CD4-positive, alpha-beta T cell (primary cell): Measurements from ENCODE around the gene PDGFC. TPM values are rescaled to one million over a fixed set of nuclear protein-coding genes. Genes with fewer than 3 reads are reported as not detected.

ENCODE experiments used
- ATAC-seq: fragments of 200-7000 bp; cut with Tn5 transposase; one replicate; pipeline ENCODE4 v1.10.0; 2022; ENCODE audit warnings: mild to moderate bottlenecking; ENCODE audit not compliant: poor library complexity
- CTCF ChIA-PET: fragments of 350-600 bp; sonication (Branson Sonifier 250); formaldehyde crosslinking; loops from one replicate; lab custom pipeline; 2021; ENCODE audit warnings: antibody characterized with exemption, inconsistent platforms; lab: Charles Lee
- POLR2A ChIA-PET: fragments of 350-600 bp; sonication (Branson Sonifier 250); formaldehyde crosslinking; loops from one replicate; lab custom pipeline; 2021; ENCODE audit warnings: antibody characterized with exemption, inconsistent platforms; lab: Charles Lee
- DNase-seq, 14 experiments: peaks; one replicate each; pipeline ENCODE4 v3.0.0-alpha.2; 2013 to 2020; ENCODE audit warnings: mixed read lengths in 2 of 14
- H3K27ac ChIP-seq, 2 donors: one replicate each; pipeline versions ENCODE4 v1.5.1 to v1.7.0; 2013; ENCODE audit warnings: low read length in 2 of 2, low read depth in 1 of 2, mild to moderate bottlenecking in 1 of 2
- H3K27me3 ChIP-seq, 2 experiments: 1 replicate in 1 of 2; 2 replicates in 1 of 2; pipeline versions ENCODE4 v1.6.1 to v1.7.0; 2013; ENCODE audit warnings: low read length in 2 of 2, control low read depth in 1 of 2, mild to moderate bottlenecking in 1 of 2, moderate library complexity in 1 of 2; ENCODE audit not compliant: insufficient read depth in 2 of 2, control insufficient read depth in 1 of 2
- H3K36me3 ChIP-seq: one replicate; pipeline ENCODE4 v1.6.1; 2013; ENCODE audit warnings: low read length, control low read depth; ENCODE audit not compliant: insufficient read depth
- H3K4me1 ChIP-seq: one replicate; pipeline ENCODE4 v1.6.1; 2013; ENCODE audit warnings: low read length, control low read depth; ENCODE audit not compliant: insufficient read depth
- H3K4me3 ChIP-seq: one replicate; pipeline ENCODE4 v1.5.1; 2013; ENCODE audit warnings: mild to moderate bottlenecking, low read length, moderate library complexity
- H3K9me3 ChIP-seq, 2 experiments: 1 replicate in 1 of 2; 2 replicates in 1 of 2; pipeline versions ENCODE4 v1.6.1 to v1.7.0; 2013; ENCODE audit warnings: low read length in 2 of 2, mild to moderate bottlenecking in 2 of 2, control low read depth in 1 of 2, moderate library complexity in 1 of 2; ENCODE audit not compliant: control insufficient read depth in 1 of 2, insufficient read depth in 1 of 2
- H3K27ac Mint-ChIP-seq: one replicate; pipeline ENCODE4 v1.8.0; 2020; ENCODE audit warnings: mixed read lengths
- H3K27me3 Mint-ChIP-seq: one replicate; pipeline ENCODE4 v1.8.0; 2021; ENCODE audit warnings: mixed read lengths
- H3K36me3 Mint-ChIP-seq: one replicate; pipeline ENCODE4 v1.8.0; 2021; ENCODE audit warnings: low read depth, mixed read lengths
- H3K4me1 Mint-ChIP-seq: one replicate; pipeline ENCODE4 v1.8.0; 2021; ENCODE audit warnings: low read depth, mixed read lengths
- H3K4me3 Mint-ChIP-seq: one replicate; pipeline ENCODE4 v1.8.0; 2020; ENCODE audit warnings: mild to moderate bottlenecking, mixed read lengths
- H3K9me3 Mint-ChIP-seq: one replicate; pipeline ENCODE4 v1.8.0; 2020; ENCODE audit warnings: mixed read lengths
- intact Hi-C, 2 experiments: fragments of 100-400 bp; cut with DNase I in 1 of 2; cut with micrococcal nuclease in 1 of 2; formaldehyde crosslinking; loops; one replicate each; pipeline versions ENCODE4 v1.15.1 to v1.9.0; 2023 to 2025; cut with DNase I, micrococcal nuclease
- total RNA-seq, 174 experiments: library from RNA in 2 of 174; stranded (reverse) in 2 of 174; gene quantifications; one replicate each; pipeline ENCODE4 v1.2.3 and lab custom pipeline; 2021 to 2026
- TF ChIP-seq, protein P1 (sequence below): fragments of 200-600 bp; IDR thresholded peaks from one replicate; pipeline ENCODE4 v1.8.0; 2022; ENCODE audit warnings: antibody characterized with exemption, mild to moderate bottlenecking

The PDGFC gene
- total RNA-seq, 2 experiments from 2014 or later = not detected

GRCh38 chr4:156858071-156858470, 113.5 kb downstream of the PDGFC start:
- TF ChIP-seq, protein P1, sequence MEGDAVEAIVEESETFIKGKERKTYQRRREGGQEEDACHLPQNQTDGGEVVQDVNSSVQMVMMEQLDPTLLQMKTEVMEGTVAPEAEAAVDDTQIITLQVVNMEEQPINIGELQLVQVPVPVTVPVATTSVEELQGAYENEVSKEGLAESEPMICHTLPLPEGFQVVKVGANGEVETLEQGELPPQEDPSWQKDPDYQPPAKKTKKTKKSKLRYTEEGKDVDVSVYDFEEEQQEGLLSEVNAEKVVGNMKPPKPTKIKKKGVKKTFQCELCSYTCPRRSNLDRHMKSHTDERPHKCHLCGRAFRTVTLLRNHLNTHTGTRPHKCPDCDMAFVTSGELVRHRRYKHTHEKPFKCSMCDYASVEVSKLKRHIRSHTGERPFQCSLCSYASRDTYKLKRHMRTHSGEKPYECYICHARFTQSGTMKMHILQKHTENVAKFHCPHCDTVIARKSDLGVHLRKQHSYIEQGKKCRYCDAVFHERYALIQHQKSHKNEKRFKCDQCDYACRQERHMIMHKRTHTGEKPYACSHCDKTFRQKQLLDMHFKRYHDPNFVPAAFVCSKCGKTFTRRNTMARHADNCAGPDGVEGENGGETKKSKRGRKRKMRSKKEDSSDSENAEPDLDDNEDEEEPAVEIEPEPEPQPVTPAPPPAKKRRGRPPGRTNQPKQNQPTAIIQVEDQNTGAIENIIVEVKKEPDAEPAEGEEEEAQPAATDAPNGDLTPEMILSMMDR = no peak
- CTCF ChIA-PET = no interaction called here

GRCh38 chr4:156838761-156839160, 132.8 kb downstream of the PDGFC start:
- CTCF ChIA-PET = no interaction called here

More at GRCh38 chr4:156858071-156858470, 113.5 kb downstream of the PDGFC start:
- no peak overlapping the region for H3K27ac Mint-ChIP-seq
- Histone ChIP-seq H3K9me3 (no peaks in the 10 kb centered on the region), H3K4me1 (no peaks in the 10 kb centered on the region), H3K27ac (no peak overlapping the region), H3K4me3 (no peak overlapping the region), H3K27me3 (no peaks in the 10 kb centered on the region), H3K36me3 (no peaks in the 10 kb centered on the region)
- no peaks in the 10 kb centered on the region for H3K4me1 Mint-ChIP-seq
- H3K27me3 Mint-ChIP-seq = no peaks in the 10 kb centered on the region
- POLR2A ChIA-PET = no interaction called here
- H3K4me3 Mint-ChIP-seq = no peak overlapping the region
- H3K9me3 Mint-ChIP-seq = peaks cover 1% of the 10 kb centered on the region
- intact Hi-C loops = no loop called here
- no peaks in the 10 kb centered on the region for H3K36me3 Mint-ChIP-seq
- DNase-seq (no peak), ATAC-seq (no peak)

DNA sequence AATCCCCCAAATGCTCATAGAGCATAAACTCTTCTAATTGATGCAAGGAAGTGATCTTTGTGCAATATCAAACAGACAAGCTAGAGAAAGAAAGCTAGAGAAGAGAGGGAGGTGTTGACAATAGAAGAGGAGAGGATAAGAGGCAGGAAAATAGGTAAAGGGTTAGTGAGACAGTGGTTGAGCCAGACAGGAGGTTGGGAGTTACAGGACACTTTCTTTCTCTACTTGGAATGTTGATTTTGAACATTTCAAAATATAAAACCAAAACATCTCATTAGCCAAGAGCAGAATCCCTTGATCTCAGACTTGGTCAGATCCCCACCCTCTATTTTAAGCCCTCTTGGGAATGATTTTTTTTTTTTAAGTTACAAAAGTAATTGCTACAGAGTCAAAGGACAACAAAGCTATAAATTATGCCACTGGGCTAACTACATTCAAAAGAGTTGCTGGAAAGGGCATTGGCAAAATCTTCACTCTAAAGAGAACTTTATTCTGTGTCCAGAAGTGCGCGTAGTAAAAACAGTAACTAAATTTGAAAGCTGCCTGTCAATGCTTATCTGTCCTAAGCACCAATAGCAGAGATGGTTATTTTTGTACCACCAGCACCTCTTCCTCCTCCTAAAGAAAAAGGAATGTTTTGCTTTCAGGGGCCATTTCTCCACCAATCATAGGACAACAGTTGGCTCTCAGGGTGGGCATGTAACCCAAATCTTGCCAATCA, 133.8 kb downstream of the PDGFC start:
- no peaks in the 10 kb centered on the region for H3K27me3 Mint-ChIP-seq
- ATAC-seq = no peak
- H3K9me3 ChIP-seq = peaks cover 3 to 13% of the 10 kb centered on the region in 2 experiments
- no peaks in the 10 kb centered on the region for H3K36me3 ChIP-seq
- intact Hi-C loops = no loop called here
- H3K9me3 Mint-ChIP-seq = peaks cover 10% of the 10 kb centered on the region
- no peak overlapping the region for H3K4me3 ChIP-seq
- no peak overlapping the region for H3K27ac ChIP-seq
- H3K4me1 Mint-ChIP-seq = no peaks in the 10 kb centered on the region
- no peaks in the 10 kb centered on the region for H3K36me3 Mint-ChIP-seq
- POLR2A ChIA-PET = no interaction called here
- CTCF ChIA-PET = no interaction called here
- TF ChIP-seq, protein P1 = no peak
- no peak overlapping the region for H3K27ac Mint-ChIP-seq
- H3K4me3 Mint-ChIP-seq = no peak overlapping the region
- no peaks in the 10 kb centered on the region for H3K27me3 ChIP-seq
- no peaks in the 10 kb centered on the region for H3K4me1 ChIP-seq
- DNase-seq = no peak

More at GRCh38 chr4:156838761-156839160, 132.8 kb downstream of the PDGFC start:
- Mint-ChIP-seq H3K27ac (no peak overlapping the region), H3K4me1 (no peaks in the 10 kb centered on the region), H3K9me3 (peaks cover 10% of the 10 kb centered on the region), H3K27me3 (no peaks in the 10 kb centered on the region), H3K36me3 (no peaks in the 10 kb centered on the region), H3K4me3 (no peak overlapping the region)
- ATAC-seq (no peak), DNase-seq (no peak)
- Histone ChIP-seq H3K9me3 (peaks cover 3 to 13% of the 10 kb centered on the region in 2 experiments), H3K4me1 (no peaks in the 10 kb centered on the region), H3K36me3 (no peaks in the 10 kb centered on the region), H3K4me3 (no peak overlapping the region), H3K27me3 (no peaks in the 10 kb centered on the region), H3K27ac (no peak overlapping the region)
- POLR2A ChIA-PET = no interaction called here
- intact Hi-C loops = no loop called here
- TF ChIP-seq, protein P1 = no peak
